Activated CD8-positive, alpha-beta T cell treated with anti-CD3 and anti-CD28 coated beads for 36 hours (primary cell): Measurements from ENCODE around the gene SDHB. TPM values are rescaled to one million over a fixed set of nuclear protein-coding genes. Genes with fewer than 3 reads are reported as not detected.

Experiments used
- ATAC-seq: fragments of 200-7000 bp; cut with Tn5 transposase; one replicate; pipeline ENCODE4 v1.10.0; 2021; ENCODE audit warnings: mild to moderate bottlenecking, moderate library complexity
- CTCF ChIA-PET: fragments of 350-600 bp; sonication (Branson Sonifier 250); formaldehyde crosslinking; loops from one replicate; lab custom pipeline; 2021; ENCODE audit warnings: antibody characterized with exemption; lab: Charles Lee
- POLR2A ChIA-PET: fragments of 350-600 bp; sonication (Branson Sonifier 250); formaldehyde crosslinking; loops from one replicate; lab custom pipeline; 2021; ENCODE audit warnings: antibody characterized with exemption; lab: Charles Lee
- DNase-seq: peaks from one replicate; pipeline ENCODE4 v3.0.0-alpha.2; 2020
- H3K27ac Mint-ChIP-seq: one replicate; pipeline ENCODE4 v1.8.0; 2021; ENCODE audit warnings: mild to moderate bottlenecking, mixed read lengths
- H3K27me3 Mint-ChIP-seq: one replicate; pipeline ENCODE4 v1.8.0; 2021; ENCODE audit warnings: mixed read lengths
- H3K36me3 Mint-ChIP-seq: one replicate; pipeline ENCODE4 v1.8.0; 2021; ENCODE audit warnings: low read depth, mixed read lengths
- H3K4me1 Mint-ChIP-seq: one replicate; pipeline ENCODE4 v1.8.0; 2021; ENCODE audit warnings: low read depth, mixed read lengths
- H3K4me3 Mint-ChIP-seq: one replicate; pipeline ENCODE4 v1.8.0; 2021; ENCODE audit warnings: mild to moderate bottlenecking, moderate library complexity, mixed read lengths
- H3K9me3 Mint-ChIP-seq: one replicate; pipeline ENCODE4 v1.8.0; 2021; ENCODE audit warnings: mixed read lengths
- intact Hi-C: fragments of 100-400 bp; cut with micrococcal nuclease; formaldehyde crosslinking; loops from one replicate; pipeline ENCODE4 v1.10.0; 2022
- total RNA-seq, 2 experiments: library from RNA; stranded (reverse); gene quantifications; one replicate each; pipeline ENCODE4 v1.2.3, GENCODE V29; 2021
- TF ChIP-seq, protein P1 (sequence below): fragments of 200-600 bp; IDR thresholded peaks from one replicate; pipeline ENCODE4 v1.8.0; 2022; ENCODE audit warnings: antibody characterized with exemption, mild to moderate bottlenecking

SDHB gene
- total RNA-seq, 2 experiments from 2014 or later = 135 to 148 TPM

GRCh38 chr1:17011092-17011438, 42.8 kb downstream of the SDHB start:
- H3K4me3 Mint-ChIP-seq = peak overlapping the region; percentile 78
- peak; percentile 14 for DNase-seq
- H3K9me3 Mint-ChIP-seq = no peaks in the 10 kb centered on the region
- TF ChIP-seq, protein P1, sequence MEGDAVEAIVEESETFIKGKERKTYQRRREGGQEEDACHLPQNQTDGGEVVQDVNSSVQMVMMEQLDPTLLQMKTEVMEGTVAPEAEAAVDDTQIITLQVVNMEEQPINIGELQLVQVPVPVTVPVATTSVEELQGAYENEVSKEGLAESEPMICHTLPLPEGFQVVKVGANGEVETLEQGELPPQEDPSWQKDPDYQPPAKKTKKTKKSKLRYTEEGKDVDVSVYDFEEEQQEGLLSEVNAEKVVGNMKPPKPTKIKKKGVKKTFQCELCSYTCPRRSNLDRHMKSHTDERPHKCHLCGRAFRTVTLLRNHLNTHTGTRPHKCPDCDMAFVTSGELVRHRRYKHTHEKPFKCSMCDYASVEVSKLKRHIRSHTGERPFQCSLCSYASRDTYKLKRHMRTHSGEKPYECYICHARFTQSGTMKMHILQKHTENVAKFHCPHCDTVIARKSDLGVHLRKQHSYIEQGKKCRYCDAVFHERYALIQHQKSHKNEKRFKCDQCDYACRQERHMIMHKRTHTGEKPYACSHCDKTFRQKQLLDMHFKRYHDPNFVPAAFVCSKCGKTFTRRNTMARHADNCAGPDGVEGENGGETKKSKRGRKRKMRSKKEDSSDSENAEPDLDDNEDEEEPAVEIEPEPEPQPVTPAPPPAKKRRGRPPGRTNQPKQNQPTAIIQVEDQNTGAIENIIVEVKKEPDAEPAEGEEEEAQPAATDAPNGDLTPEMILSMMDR = no peak
- CTCF ChIA-PET = interaction anchor here (1.4 to 1.5 kb wide), 2 partner anchors 12 to 38 kb away, joined by 3 to 4 read pairs; no protein-coding TSS in a partner anchor
- POLR2A ChIA-PET = interaction anchor here (0.6 to 1.2 kb wide), 2 partner anchors 10 to 11 kb away, joined by 3 to 4 read pairs; no protein-coding TSS in a partner anchor
- H3K36me3 Mint-ChIP-seq = no peaks in the 10 kb centered on the region
- H3K4me1 Mint-ChIP-seq = peaks cover 19% of the 10 kb centered on the region
- intact Hi-C loops = no loop called here
- no peaks in the 10 kb centered on the region for H3K27me3 Mint-ChIP-seq
- ATAC-seq = no peak
- peak overlapping the region; percentile 42 for H3K27ac Mint-ChIP-seq

DNA sequence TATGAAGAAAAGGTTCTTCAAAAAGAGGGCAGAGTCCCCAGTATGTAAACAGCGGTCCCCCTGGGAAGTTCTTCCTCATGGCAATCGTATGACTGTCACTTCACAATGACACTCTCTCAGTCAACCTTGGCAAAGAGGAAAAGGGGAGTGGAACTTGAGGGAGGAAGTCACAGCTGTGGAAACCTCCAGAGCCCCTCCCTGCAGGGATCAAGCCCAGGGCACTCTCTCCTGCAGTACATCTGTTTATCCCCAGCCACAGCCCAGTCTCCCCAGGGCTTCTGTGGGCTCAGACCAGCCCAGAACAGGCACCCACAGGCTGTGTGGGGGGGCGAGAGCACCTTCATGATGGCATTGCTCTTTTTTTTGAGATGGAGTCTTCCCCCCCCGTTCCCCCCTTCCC, 44.1 kb downstream of the SDHB start:
- Mint-ChIP-seq H3K27ac (no peak overlapping the region), H3K4me1 (peaks cover 19% of the 10 kb centered on the region), H3K9me3 (no peaks in the 10 kb centered on the region), H3K27me3 (no peaks in the 10 kb centered on the region), H3K4me3 (no peak overlapping the region), H3K36me3 (no peaks in the 10 kb centered on the region)
- ATAC-seq = no peak
- ChIA-PET POLR2A (no interaction called here), CTCF (interaction anchor here (1.3 to 1.5 kb wide), 4 partner anchors 13 to 49 kb away, joined by 3 to 4 read pairs (median 3); no protein-coding TSS in a partner anchor)
- intact Hi-C loops = no loop called here
- DNase-seq = no peak
- TF ChIP-seq, protein P1 = no peak

DNA sequence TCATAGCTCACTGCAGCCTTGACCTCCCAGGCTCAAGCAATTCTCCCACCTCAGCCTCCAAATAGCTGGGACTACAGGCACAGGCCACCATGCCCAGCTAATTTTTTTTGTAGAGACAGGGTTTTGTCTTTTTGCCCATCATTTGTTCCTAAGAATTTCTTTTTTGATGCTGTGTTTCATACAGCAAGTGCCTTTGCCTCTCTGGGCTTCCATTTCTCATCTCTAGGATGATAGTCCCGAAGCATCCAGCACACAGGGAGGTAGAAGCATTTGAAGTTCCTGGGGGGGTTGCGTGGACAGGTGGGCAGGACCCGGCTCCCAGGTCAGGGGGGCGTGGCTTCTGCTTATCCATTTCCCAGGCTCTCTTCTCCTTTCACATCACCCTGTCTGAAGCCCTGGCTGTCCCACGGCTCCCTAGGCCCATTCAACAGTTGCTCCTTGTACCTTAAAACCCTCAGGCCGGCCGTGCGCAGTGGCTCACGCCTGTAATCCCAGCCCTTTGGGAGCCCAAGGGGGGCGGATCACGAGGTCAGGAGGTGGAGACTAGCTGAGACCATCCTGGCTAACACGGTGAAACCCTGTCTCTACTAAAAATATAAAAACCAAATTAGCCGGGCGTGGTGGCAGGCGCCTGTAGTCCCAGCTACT, 45.5 kb downstream of the SDHB start:
- DNase-seq (no peak), ATAC-seq (no peak)
- Mint-ChIP-seq H3K36me3 (peaks cover 5% of the 10 kb centered on the region), H3K27me3 (no peaks in the 10 kb centered on the region), H3K27ac (no peak overlapping the region), H3K9me3 (no peaks in the 10 kb centered on the region), H3K4me3 (no peak overlapping the region), H3K4me1 (peaks cover 19% of the 10 kb centered on the region)
- intact Hi-C loops = no loop called here
- TF ChIP-seq, protein P1 = no peak
- ChIA-PET CTCF (no interaction called here), POLR2A (interaction anchor here (0.5 kb wide), 1 partner anchor 50 kb away, joined by 3 read pairs; no protein-coding TSS in a partner anchor)

DNA sequence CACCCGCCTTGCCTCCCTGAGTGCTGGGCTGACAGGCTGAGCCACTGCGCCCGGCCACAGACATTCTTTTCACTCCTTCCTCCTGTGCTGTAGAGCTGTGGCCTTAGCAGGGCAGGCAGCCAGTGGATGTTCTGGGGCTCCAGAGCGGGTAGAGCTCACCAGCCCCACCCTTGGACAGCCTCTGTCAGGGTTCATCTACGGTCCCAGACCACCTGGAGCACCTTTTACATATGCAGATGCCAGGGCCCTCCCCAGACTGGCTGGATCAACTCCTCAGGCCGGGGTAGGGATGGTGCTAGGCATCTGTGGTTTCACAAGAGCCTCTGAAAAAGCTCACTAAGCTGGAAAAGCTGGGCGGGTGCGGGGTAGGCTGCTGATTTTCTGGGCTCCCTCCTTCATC, 46.7 kb downstream of the SDHB start:
- DNase-seq = no peak
- CTCF ChIA-PET = interaction anchor here (1.4 kb wide), 1 partner anchor 12 kb away, joined by 3 read pairs; no protein-coding TSS in a partner anchor
- Mint-ChIP-seq H3K36me3 (peaks cover 5% of the 10 kb centered on the region), H3K4me1 (peaks cover 17% of the 10 kb centered on the region), H3K9me3 (no peaks in the 10 kb centered on the region), H3K4me3 (no peak overlapping the region), H3K27me3 (no peaks in the 10 kb centered on the region), H3K27ac (no peak overlapping the region)
- intact Hi-C loops = no loop called here
- TF ChIP-seq, protein P1 = no peak
- POLR2A ChIA-PET = no interaction called here
- no peak for ATAC-seq

DNA sequence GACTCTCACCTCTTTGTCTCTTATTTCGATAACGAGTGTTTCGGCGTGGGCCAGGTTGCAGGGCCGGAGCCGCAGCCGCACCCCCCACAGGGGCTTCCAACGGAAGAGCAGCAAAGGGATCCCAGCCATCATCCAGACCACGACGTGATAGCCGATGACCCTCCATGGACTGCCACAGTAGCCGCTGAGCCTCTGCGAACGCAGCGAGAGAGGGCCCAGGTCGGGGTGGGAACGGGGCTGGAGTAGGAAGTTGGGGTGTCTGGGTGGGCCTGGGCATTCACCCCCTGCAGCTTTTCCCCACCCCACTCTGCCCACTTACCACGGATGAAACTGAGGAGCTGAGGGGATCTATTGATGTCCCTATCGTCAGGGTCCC, 48.5 kb downstream of the SDHB start:
- DNase-seq = no peak
- intact Hi-C loops = no loop called here
- Mint-ChIP-seq H3K27ac (no peak overlapping the region), H3K36me3 (peaks cover 11% of the 10 kb centered on the region), H3K27me3 (no peaks in the 10 kb centered on the region), H3K9me3 (no peaks in the 10 kb centered on the region), H3K4me3 (no peak overlapping the region), H3K4me1 (peaks cover 6% of the 10 kb centered on the region)
- ATAC-seq = no peak
- ChIA-PET POLR2A (no interaction called here), CTCF (no interaction called here)
- TF ChIP-seq, protein P1 = no peak
